Measurements from ENCODE around the gene ACSBG1. TPM values are rescaled to one million over a fixed set of nuclear protein-coding genes. Genes with fewer than 3 reads are reported as not detected.

Gene ACSBG1
- total RNA-seq, 1 donor from 2014 or later: 0.35 TPM

DNA sequence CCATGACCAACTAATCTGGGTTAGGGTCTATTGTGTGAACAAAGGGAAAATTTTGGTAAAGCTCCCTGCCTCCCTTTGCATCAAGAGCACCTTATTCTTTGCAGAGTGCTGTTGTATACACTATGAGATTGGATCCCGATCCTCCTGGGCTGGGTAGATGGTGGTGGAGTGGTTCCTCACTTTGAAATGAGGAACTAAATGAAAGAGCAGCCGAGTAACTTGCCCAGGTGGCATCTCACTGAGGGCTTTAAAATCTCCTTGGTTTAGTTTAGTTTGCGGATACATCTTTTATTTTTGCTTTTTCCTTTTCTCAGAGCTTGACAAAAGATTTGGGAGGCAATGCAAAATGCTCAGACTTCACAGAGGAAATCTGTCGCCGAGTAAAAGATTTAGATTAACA is 65.8 kb downstream of the ACSBG1 start:
- no peak for DNase-seq (ENCODE audit: low read depth)
- TF ChIP-seq, protein P1, sequence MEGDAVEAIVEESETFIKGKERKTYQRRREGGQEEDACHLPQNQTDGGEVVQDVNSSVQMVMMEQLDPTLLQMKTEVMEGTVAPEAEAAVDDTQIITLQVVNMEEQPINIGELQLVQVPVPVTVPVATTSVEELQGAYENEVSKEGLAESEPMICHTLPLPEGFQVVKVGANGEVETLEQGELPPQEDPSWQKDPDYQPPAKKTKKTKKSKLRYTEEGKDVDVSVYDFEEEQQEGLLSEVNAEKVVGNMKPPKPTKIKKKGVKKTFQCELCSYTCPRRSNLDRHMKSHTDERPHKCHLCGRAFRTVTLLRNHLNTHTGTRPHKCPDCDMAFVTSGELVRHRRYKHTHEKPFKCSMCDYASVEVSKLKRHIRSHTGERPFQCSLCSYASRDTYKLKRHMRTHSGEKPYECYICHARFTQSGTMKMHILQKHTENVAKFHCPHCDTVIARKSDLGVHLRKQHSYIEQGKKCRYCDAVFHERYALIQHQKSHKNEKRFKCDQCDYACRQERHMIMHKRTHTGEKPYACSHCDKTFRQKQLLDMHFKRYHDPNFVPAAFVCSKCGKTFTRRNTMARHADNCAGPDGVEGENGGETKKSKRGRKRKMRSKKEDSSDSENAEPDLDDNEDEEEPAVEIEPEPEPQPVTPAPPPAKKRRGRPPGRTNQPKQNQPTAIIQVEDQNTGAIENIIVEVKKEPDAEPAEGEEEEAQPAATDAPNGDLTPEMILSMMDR (conservative IDR thresholded peaks at IDR 0.05; ENCODE audit: low read depth, low read length): no peak

DNA sequence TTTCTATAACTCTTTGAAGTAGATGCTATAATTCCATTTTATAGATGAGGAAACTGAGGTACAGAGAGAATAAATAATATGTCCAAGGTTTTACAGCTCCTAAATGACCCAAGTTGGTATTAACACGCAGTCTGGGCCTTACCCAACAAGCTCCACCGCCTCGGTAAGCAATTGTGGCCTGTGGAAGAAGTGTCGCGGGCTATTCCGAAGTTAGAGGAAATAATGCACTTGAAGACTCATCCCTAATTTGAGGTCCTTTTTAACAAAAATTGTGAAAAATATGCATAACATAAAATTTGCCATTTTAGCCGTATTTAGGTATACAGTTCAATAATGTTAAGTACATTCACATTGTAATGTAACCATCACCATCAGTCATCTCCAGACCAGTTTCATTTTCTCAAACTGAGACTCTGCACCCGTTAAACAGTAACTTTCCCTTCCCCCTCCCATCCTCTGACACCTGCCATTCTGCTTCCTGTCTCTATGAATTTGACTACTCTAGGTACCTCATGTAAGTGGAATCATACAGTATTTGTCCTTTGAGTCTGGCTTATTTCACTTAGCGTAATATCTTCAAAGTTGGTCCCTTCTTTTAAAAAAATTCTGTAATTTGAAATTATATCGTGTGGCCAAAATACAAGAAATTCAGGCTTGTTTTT is 67.0 kb downstream of the ACSBG1 start:
- no peak for DNase-seq (ENCODE audit: low read depth)
- no peak overlapping the region for H3K4me3 ChIP-seq (ENCODE audit: low read depth, low read length)
- TF ChIP-seq, protein P1 (conservative IDR thresholded peaks at IDR 0.05; ENCODE audit: low read depth, low read length): no peak

More for the DNA sequence above, 65.8 kb downstream of the ACSBG1 start:
- H3K4me3 ChIP-seq (ENCODE audit: low read depth, low read length): no peak overlapping the region

DNA sequence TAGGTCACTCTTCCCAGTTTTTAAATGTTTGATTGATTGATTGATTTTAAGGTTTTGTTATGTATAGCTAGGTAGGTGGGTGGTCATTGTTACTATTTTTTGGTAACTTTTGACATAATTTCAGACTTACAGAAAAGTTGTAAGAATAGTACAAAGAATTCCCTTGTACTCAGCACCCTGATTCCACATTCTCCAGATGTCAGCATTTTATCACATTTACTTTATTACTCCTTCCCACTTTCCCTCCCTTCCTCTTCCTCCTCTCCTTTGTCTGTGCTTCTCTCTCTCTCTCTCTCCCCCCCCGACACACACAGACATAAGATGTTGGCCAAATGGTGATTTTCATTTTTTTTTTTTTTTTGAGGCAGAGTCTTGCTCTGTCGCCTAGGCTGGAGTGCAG is 70.4 kb downstream of the ACSBG1 start:
- no peak overlapping the region for H3K4me3 ChIP-seq (ENCODE audit: low read depth, low read length)
- no peak for DNase-seq (ENCODE audit: low read depth)
- TF ChIP-seq, protein P1 (conservative IDR thresholded peaks at IDR 0.05; ENCODE audit: low read depth, low read length): no peak

DNA sequence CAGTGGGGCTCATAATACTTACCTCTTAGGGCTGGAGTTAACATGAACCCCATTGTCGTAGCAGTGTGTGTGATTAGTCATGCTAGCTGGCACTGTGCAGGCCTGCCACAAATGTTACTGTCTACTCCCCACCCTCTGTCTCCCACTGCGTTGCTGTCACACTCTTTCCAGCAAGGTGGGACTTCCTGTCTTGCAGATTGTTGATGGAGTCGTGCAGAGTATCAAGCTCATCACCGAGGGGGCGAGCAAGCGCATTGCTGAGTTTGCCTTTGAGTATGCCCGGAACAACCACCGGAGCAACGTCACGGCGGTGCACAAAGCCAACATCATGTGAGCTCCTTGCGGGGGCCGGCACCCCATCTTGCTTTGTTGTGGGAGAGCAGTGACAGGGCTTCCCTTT is 72.3 kb downstream of the ACSBG1 start:
- TF ChIP-seq, protein P1 (conservative IDR thresholded peaks at IDR 0.05; ENCODE audit: low read depth, low read length): no peak
- no peak for DNase-seq (ENCODE audit: low read depth)
- H3K4me3 ChIP-seq (ENCODE audit: low read depth, low read length): no peak overlapping the region

DNA sequence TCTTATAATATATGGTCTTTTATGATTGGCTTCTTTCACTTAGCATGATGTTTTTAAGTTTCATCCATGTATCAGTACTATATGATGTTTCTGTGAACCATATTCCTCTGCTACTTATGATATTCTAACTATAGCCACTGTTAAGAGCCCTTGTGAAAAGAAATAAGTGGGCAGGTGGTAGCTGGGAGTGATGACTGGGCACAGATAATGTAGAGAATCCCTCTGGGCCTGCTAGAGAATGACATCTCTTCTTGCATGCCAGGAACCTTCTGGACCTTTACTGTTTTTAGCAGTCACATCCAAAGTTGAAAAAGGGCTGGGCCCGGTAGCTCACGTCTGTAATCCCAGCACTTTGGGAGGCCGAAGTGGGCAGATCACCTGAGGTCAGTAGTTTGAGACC is 75.0 kb downstream of the ACSBG1 start:
- H3K4me3 ChIP-seq (ENCODE audit: low read depth, low read length): no peak overlapping the region
- no peak for DNase-seq (ENCODE audit: low read depth)
- TF ChIP-seq, protein P1 (conservative IDR thresholded peaks at IDR 0.05; ENCODE audit: low read depth, low read length): no peak

DNA sequence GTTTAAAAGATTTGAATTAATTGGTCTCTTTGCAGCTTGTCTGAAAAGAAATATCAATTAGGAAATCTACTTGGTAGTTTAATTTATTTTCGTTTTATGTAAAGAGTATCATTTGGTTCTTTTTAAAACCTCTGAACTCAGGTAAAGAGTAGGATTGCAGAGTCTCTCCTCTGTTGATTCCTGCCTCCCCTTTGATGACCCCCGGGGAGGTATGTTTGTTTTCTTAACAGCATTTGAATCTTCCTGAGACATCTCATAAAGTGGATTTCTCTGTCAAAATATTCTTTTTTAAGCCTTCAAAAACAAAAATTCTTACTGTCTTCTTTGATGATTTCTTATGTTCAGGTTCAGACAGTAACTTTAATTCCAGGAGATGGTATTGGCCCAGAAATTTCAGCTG is 77.2 kb downstream of the ACSBG1 start:
- DNase-seq (ENCODE audit: low read depth): no peak
- no peak overlapping the region for H3K4me3 ChIP-seq (ENCODE audit: low read depth, low read length)
- TF ChIP-seq, protein P1 (conservative IDR thresholded peaks at IDR 0.05; ENCODE audit: low read depth, low read length): no peak

DNA sequence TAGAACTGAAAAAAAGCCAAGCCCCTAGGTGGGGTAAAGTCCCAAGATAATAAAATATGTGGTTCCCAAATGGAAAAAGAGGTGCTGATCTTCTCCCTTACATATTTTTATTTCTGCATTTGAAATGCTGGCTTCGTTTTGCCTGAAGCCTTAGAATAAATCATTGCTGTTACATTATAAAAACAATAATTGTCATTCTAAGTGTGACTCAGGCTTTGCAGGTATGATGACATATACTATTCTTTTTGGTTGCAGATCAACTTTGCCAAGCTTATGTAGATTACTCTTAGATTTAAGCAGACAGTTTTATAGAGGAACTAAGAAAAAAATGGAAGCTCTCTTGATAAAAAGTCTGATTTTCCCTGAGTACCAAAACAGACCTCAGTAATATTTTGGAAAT is 77.7 kb downstream of the ACSBG1 start:
- TF ChIP-seq, protein P1 (conservative IDR thresholded peaks at IDR 0.05; ENCODE audit: low read depth, low read length): no peak

More for the DNA sequence above, 77.7 kb downstream of the ACSBG1 start:
- no peak overlapping the region for H3K4me3 ChIP-seq (ENCODE audit: low read depth, low read length)
- DNase-seq (ENCODE audit: low read depth): no peak
